Glomerular visceral epithelial cell (primary cell): Measurements from ENCODE around the gene RFNG.

Experiments
- DNase-seq: peaks from one replicate; pipeline ENCODE4 v3.0.0-alpha.2; 2016; ENCODE audit errors: extremely low spot score

RFNG gene

GRCh38 chr17:82089723-82090548 is 38.3 kb upstream of the RFNG start:
- no peak for DNase-seq

DNA sequence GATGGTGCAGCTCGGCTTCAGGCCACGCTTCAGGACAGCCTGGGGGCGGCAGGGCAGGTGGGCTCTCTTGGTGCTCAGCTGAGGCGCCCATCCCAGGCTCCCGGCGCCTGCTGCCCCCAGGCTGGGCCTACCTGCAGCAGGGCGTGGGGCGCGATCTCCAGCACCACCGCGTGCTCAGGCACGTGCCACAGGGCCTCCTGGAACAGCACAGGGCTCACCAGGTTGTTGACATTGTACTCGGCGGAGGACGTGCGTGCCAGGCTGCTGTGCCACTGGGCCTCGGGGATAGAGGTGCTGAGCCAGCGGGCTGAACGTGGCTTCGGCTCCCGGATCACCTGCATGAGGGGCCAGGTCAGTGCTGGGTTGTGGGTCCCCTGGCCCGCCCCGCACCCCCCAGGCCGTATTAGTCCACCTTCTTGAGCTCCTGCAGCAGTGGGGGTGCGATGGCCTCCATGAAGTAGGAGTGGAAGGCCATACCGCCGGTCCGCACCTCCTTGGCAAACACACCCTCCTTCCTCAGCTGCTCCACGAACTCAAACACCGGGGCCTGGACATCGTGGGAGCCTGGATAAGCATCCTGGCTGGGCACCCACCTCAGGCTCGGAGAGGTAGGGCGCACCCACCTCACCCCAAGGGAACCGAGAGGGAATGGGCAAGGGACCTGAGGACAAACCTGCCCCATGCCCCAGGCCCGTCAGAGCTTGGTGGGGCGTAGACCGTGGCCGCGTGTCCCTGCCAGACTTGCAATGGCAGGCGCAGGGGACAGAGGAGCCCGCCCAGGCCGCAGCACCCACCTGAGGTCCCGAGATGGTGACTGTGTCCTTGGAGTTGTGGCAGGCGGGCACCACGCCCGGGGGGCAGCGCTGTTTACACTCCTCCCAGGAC is 37.5 kb upstream of the RFNG start:
- no peak for DNase-seq

- DNase-seq, result no peak
These were observed 36.6 kb upstream of the RFNG start for GRCh38 chr17:82087961-82088837.

- no peak for DNase-seq
These were observed 35.6 kb upstream of the RFNG start for GRCh38 chr17:82086941-82087906.

DNA sequence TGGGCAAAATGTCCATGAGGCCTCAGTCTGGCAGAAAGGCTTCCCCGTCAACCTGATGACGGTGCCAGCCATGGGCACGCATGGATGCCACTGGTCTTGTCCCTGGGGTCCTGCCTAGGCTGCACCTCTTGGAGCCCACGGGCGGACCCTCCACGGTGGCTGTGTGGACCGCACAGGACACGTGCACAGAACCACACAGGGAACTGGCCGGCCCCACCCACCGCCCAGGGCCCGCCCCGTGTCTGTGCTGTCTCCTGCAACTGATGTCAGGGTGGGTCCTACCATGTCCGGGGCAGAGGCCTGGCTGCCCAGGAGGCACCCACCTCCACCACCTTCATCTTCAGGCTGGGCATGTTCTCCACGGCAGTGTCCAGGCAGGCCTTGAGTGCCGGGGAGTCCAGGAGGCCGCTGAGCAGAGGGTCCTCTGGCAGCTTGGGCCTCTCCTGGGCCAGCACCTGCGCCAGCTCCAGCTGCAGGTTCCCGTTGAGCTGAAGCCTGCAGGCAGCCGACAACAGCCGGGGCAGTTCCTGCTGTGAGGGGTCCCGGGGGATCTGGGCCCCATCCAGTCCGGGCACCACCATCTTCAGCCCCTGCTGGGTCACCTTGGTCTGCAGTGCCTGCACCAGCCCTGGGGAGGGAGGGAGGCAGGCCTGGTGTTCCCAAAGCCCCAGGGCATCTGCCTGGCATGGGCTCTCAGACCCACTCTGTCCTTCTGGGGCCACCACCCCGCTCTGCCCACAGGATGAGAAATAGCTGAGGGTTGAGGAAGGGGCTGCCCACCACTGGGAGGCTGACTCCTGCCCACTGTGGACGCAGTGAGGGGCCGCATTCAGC is 34.5 kb upstream of the RFNG start:
- DNase-seq, result no peak

- no peak for DNase-seq
These were observed 33.6 kb upstream of the RFNG start for GRCh38 chr17:82085031-82085861.

GRCh38 chr17:82084373-82085030 is 32.9 kb upstream of the RFNG start:
- DNase-seq, result no peak

DNA sequence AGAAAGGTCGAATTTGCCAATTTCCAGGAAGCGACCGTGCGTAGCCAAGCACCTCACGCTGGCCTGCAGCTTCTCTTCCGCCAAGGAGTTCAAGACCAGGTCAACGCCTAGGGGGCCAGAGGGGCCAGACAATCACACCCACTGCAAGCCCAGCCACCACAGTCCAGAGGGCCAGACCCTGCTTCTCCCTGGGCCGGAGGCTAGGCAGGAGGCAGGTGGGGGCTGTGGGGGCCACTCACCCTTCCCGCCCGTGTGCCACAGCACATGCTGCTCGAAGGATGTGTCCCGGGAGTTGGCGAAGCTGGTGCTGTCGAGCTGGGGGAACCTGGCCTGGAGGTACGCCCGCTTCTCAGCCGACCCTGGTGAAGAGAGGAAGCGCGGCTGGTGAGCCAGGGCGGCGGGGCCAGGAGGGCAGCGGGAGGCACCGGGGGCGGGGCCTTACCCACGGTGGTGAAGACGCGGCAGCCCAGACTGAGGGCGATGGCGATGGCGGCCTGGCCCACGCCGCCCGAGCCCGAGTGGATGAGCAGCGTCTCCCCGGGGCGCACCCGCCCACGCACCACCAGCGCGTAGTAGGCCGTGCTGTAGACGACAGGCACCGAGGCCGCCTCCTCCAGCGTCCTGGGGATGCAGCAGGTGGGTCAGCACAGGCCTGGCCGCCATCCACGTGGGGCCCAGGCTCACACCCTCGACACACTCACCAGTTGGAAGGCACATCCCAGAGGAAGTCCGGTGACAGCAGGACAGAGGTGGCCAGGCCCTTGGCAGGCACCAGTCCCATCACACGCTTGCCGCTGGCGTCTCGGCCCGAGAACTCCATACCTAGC is 32.1 kb upstream of the RFNG start:
- DNase-seq, result no peak

DNA sequence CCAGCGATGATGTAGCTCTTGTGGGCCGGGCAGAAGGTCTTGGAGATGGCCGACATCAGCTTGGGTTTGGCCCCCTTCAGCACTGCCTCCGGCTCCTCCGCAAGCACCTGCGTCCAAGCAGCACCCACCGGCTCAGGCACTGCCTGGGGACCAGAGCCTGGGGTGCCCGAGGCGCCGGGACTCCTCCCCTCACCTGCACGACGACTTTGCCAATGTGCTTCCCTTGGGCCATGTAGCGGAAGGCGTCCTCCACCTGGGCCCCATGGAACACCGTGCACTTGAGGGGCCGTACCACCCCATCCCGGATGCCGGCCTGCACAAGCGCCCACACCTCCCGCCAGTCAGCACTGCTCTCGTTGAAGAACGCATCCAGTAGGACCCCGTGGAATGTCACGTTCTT is 31.4 kb upstream of the RFNG start:
- DNase-seq, result no peak

DNA sequence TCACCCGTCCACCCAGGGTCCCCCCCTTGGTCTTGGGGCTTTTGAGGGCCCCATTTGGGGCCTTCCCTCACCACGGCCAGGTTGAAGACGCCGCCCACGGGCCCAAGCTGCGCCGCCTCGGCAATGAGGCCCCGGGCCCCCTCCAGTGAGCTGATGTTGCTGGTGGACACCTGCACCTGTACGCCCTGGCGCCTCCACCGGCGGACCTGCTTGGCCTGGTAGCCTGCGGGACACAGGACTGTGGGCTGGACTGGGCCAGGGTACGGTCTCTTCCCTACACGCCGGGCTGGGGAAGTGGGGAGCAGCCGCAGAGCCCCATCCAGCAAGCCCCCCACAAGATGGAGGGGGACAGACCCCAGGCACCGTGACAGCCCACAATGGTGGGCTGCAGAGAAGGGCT is 30.8 kb upstream of the RFNG start:
- DNase-seq, result no peak

GRCh38 chr17:82081966-82082365 is 30.4 kb upstream of the RFNG start:
- DNase-seq, result no peak

DNA sequence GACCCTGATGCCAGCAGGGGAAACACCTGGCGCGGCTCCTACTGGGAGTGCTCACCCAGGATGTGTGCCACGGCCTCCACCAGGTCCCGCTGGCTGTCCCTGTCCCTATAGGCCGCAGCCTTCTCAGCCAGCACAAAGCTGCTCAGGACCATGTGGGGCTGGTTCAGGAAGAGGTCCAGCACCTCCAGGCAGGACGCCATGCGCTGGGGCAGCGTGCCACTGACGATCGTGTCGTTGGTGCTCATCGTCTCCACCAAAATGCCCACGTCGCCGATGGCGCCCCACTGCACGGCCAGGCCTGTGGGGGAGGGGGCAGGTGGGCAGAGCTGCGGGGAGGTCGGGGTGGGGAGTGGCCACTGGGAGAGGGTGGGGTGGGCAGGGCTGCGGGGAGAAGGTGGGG is 29.9 kb upstream of the RFNG start:
- DNase-seq, result no peak

DNA sequence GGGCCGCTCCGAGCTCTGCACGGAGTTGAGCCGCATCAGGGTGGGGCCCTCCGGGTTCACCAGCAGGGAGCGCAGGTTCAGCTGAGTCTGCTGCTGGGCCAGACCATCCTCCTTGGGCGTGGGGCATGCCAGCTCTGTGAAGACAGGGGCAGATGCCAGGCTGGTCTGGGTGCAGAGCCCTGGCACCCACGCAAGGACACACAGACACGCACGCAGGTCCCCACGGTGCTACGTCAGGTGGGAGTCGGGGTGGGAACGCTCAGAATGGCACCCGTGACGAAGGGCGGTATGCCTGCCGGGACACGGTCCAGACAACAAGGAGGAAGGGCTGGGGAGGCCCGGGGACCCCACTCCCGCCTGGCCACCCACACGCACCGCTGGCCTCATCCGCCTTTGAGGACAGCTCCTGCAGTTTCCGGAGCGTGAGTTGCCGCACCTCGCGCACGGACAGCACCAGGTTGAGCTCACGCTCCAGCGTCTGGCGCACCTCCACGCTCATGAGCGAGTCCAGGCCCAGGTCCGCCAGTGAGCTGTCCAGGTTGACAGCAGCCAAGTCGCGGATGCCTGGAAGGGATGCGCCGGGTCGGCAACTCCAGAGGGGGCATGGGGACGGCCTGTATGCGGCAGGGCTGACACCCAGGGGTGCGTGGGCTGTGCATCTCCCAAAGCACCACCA is 29.3 kb upstream of the RFNG start:
- no peak for DNase-seq

- no peak for DNase-seq
These were observed 28.6 kb upstream of the RFNG start for GRCh38 chr17:82080048-82080788.

GRCh38 chr17:82079001-82079677 is 27.5 kb upstream of the RFNG start:
- DNase-seq, result no peak

DNA sequence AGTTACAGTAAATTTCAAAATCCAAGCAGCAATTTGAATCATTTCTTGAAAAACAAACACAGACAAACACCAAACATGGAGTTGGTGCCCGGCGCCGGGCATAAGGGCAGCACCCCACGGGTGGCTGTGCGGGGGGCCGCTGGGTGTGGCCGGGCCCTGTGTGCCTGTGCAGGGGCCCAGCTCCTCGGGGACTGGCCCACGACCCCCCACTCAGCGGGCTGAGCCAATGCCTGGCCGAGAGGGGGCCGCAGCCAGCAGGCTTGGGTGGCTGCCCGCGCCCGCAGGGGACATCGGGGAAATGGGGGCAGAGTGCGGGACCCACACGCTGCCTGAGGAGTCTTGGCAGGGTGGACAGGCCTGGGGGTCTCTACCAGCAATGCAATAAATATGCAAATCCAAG is 26.8 kb upstream of the RFNG start:
- no peak for DNase-seq
